NCI-H2227 treated with DMSO at 0.1 percent for 48 hours (cell line): Measurements from ENCODE around the gene RABL2B.
"Not testable (repeated sequence)": the region's sequence is repeated elsewhere in the genome, so short reads cannot be mapped to it uniquely, and the experiment has no call there.

ENCODE experiments used
- DNase-seq: peaks from one replicate; lab custom pipeline; 2025; lab: John Stamatoyannopoulos, UW

The RABL2B gene

GRCh38 chr22:50783033-50783879 lies at the start of gene RABL2B:
RABL2B (minus strand) TSS chr22:50783636; CDS start chr22:50782294, 1,342 bp downstream.
- DNase-seq: peak; percentile 66

GRCh38 chr22:50786936-50787335 lies 3.5 kb upstream of the RABL2B start:
- DNase-seq: not testable (repeated sequence)

GRCh38 chr22:50785289-50785688 lies 1.9 kb upstream of the RABL2B start:
- DNase-seq: not testable (repeated sequence)

- not testable (repeated sequence) for DNase-seq
These were observed 442 bp upstream of the RABL2B start for GRCh38 chr22:50783880-50784276.

- not testable (repeated sequence) for DNase-seq
These were observed 1.2 kb downstream of the RABL2B start for GRCh38 chr22:50782253-50782652.

DNA sequence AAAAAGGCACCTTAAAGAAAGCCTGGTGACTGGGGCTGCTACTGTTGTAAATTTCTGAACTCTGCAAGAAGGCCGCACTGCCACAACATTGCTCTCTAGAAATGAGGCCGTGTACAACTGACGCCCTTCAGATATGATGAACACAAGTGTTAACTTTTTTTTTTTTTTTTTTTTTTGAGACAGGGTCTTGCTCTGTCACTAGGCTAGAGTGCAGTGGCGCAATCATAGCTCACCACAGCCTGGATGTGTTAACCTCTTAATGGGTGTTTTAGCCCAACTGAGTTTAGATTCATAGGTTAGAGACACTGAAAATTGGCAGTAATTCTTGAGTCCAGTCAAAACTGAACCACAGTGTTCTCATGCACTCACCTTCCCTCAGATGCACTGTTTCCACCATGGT lies 3.2 kb downstream of the RABL2B start:
- not testable (repeated sequence) for DNase-seq

GRCh38 chr22:50777631-50778030 lies 5.8 kb downstream of the RABL2B start:
- DNase-seq: not testable (repeated sequence)

- not testable (repeated sequence) for DNase-seq
These were observed 8.3 kb downstream of the RABL2B start for GRCh38 chr22:50775132-50775531.

DNA sequence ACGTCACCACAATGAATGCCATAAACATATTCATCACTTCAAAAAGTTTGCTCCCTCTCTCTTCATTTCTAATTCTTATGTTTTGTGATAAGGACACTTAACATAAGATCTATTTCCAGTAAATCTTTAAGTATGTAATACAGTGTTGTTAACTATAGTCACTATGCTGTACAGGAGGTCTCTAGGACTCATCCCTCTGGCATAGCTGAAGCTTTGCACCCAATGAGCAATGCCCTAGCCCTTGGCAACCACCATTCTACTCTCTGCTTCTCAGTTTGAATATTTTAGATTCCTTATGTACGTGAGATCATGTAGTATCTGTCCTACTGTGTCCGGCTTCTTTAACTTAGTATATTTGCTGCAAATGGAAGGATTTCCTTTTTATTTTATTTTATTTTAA lies 19.1 kb downstream of the RABL2B start:
- DNase-seq: not testable (repeated sequence)

- DNase-seq: not testable (repeated sequence)
These were observed 21.6 kb downstream of the RABL2B start for GRCh38 chr22:50761829-50762228.

- DNase-seq: not testable (repeated sequence)
These were observed 23.7 kb downstream of the RABL2B start for GRCh38 chr22:50759597-50760341.

GRCh38 chr22:50756949-50757491 lies 26.4 kb downstream of the RABL2B start:
- not testable (repeated sequence) for DNase-seq

DNA sequence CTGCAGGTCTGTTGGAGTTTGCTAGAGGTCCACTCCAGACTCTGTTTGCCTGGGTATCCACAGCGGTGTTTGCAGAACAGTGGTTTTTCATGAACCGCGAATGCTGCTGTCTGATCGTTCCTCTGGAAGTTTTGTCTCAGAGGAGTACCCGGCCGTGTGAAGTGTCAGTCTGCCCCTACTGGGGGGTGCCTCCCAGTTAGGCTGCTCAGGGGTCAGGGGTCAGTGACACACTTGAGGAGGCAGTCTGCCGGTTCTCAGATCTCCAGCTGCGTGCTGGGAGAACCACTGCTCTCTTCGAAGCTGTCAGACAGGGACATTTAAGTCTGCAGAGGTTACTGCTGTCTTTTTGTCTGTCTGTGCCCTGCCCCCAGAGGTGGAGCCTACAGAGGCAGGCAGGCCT lies 27.0 kb downstream of the RABL2B start:
- DNase-seq: not testable (repeated sequence)

DNA sequence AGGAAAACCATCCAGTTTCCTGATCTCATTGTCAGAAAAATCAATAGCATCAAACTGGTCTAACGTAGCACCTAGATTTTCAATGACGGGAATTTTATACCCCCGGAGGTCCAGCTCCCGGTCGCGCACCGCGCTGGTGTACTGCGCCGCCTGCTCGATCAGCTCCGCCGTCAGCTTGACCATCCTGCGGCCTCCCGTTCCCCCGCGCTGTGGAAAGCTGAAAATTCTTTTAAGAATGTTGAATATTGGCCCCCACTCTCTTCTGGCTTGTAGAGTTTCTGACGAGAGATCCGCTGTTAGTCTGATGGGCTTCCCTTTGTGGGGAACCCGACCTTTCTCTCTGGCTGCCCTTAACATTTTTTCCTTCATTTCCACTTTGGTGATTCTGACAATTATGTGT lies 28.2 kb downstream of the RABL2B start:
- DNase-seq: not testable (repeated sequence)

- DNase-seq: not testable (repeated sequence)
These were observed 33.9 kb downstream of the RABL2B start for GRCh38 chr22:50749302-50750074.

- DNase-seq: not testable (repeated sequence)
These were observed 34.8 kb downstream of the RABL2B start for GRCh38 chr22:50748630-50749029.

- not testable (repeated sequence) for DNase-seq
These were observed 35.9 kb downstream of the RABL2B start for GRCh38 chr22:50747521-50747920.

DNA sequence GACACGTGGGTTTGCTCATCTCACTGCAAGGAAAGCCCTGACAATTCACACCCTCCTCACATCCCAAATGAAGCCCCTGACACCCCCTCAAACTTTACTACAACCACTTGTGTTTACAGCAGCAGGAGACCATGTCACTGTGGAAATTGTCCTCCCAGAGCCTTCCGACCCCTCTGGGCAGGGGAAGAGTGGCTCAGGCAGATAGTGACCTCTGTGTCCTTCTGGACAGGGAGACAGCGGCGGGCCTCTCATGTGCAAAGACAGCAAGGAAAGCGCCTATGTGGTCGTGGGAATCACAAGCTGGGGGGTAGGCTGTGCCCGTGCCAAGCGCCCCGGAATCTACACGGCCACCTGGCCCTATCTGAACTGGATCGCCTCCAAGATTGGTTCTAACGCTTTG lies 39.0 kb downstream of the RABL2B start:
- not testable (repeated sequence) for DNase-seq

DNA sequence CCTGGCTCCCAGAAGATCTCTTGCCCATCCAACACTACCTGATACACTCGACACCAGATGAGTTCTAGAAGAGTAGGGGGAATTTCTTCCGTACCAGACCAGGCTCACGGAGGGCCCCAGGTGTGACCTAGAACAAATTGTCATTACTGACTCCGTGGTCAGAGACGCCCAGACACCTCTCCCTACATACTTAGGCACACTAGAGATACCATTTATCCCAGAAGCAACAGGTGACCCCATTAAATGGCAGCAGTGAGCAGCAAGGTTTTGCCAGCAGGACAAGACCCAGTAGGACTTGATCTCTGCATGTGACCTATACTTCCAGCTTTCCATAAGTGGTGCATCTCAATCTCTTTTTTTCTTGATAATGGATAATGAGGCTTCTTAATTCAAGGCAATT lies 42.7 kb downstream of the RABL2B start:
- not testable (repeated sequence) for DNase-seq

DNA sequence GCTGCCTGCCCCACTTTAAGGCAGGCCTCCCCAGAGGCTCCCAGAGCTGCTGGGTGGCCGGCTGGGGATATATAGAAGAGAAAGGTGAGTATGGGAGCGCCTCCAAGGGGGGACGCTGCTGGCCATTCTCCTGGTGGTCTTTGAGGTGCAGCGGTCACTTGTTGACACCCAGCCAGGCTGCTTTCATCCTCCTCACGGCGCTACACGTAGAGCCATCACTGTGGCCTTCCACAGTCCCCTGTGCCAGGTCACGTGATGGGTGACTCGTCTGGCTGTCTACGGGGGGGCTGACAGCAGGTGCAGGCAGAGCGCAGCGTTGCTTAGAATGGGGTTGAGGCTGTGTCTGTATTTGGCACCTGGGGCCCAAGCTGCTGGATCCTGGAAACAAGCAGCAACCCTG lies 43.5 kb downstream of the RABL2B start:
- DNase-seq: no peak

DNA sequence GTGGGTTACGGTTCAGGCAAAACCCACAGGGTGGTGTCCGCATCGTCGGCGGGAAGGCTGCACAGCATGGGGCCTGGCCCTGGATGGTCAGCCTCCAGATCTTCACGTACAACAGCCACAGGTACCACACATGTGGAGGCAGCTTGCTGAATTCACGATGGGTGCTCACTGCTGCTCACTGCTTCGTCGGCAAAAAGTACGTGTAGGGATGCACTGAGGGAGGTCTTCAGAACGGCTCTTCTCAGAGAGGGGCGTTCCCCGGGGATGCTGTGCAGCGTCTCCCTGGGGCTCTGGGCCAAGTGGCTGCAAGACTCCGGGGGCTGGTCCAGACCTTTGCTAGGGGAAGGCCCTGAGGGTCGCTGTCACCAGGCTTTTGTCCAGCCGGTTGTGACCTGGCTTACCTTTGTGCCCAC lies 44.2 kb downstream of the RABL2B start:
- DNase-seq: no peak
